ACHN (cell line): ENCODE measurements around the gene DLGAP1.
"Not testable (repeated sequence)": the region's sequence is repeated elsewhere in the genome, so short reads cannot be mapped to it uniquely, and the experiment has no call there.

Source experiments
- DNase-seq: peaks from one replicate; pipeline ENCODE4 v3.0.0-alpha.2; 2015
- in situ Hi-C: cut with HindIII; loops from 2 replicates; pipeline ENCODE4 v1.10.0; 2017; ENCODE audit warnings: low sequenced_read_pairs, low pct_ligation_motif_present, low pct_unique_long_range_greater_than_20kb

The DLGAP1 gene

GRCh38 chr18:4069183-4069582 is 385.9 kb downstream of the DLGAP1 start:
- in situ Hi-C loops, result no loop called here

GRCh38 chr18:4068552-4069158 is 386.5 kb downstream of the DLGAP1 start:
- in situ Hi-C loops, result no loop called here
- DNase-seq, result peak; percentile 54

More at GRCh38 chr18:4069183-4069582, 385.9 kb downstream of the DLGAP1 start:
- no peak for DNase-seq

GRCh38 chr18:4063545-4063944 is 391.6 kb downstream of the DLGAP1 start:
- in situ Hi-C loops, result no loop called here
- no peak for DNase-seq

GRCh38 chr18:4060427-4061281 is 394.5 kb downstream of the DLGAP1 start:
- in situ Hi-C loops, result no loop called here
- DNase-seq, result no peak

GRCh38 chr18:4058179-4058578 is 396.9 kb downstream of the DLGAP1 start:
- in situ Hi-C loops, result no loop called here
- DNase-seq, result no peak

GRCh38 chr18:4040391-4041092 is 414.6 kb downstream of the DLGAP1 start:
- no peak for DNase-seq
- in situ Hi-C loops, result no loop called here

GRCh38 chr18:4035521-4035920 is 419.6 kb downstream of the DLGAP1 start:
- in situ Hi-C loops, result no loop called here
- DNase-seq, result no peak

GRCh38 chr18:4034815-4035214 is 420.3 kb downstream of the DLGAP1 start:
- in situ Hi-C loops, DNase-seq: not testable (repeated sequence)

GRCh38 chr18:4026542-4026941 is 428.6 kb downstream of the DLGAP1 start:
- in situ Hi-C loops, result no loop called here
- no peak for DNase-seq

- in situ Hi-C loops, result no loop called here
- no peak for DNase-seq
Observed at GRCh38 chr18:4024702-4025101, 430.4 kb downstream of the DLGAP1 start.

GRCh38 chr18:4022749-4023148 is 432.4 kb downstream of the DLGAP1 start:
- DNase-seq, in situ Hi-C loops: not testable (repeated sequence)

GRCh38 chr18:4020026-4020425 is 435.1 kb downstream of the DLGAP1 start:
- no peak for DNase-seq
- in situ Hi-C loops, result no loop called here

GRCh38 chr18:4017480-4017879 is 437.6 kb downstream of the DLGAP1 start:
- peak; percentile 41 for DNase-seq
- in situ Hi-C loops, result no loop called here

GRCh38 chr18:4016391-4017049 is 438.6 kb downstream of the DLGAP1 start:
- in situ Hi-C loops, result no loop called here
- DNase-seq, result no peak

- no peak for DNase-seq
- in situ Hi-C loops, result no loop called here
Observed at GRCh38 chr18:4007846-4008245, 447.3 kb downstream of the DLGAP1 start.

GRCh38 chr18:4004183-4004829 is 450.8 kb downstream of the DLGAP1 start:
- in situ Hi-C loops, result no loop called here
- no peak for DNase-seq

- in situ Hi-C loops, result no loop called here
- peak; percentile 55 for DNase-seq
Observed at GRCh38 chr18:3998698-3999333, 456.3 kb downstream of the DLGAP1 start.

- in situ Hi-C loops, result no loop called here
- peak; percentile 73 for DNase-seq
Observed at GRCh38 chr18:3995476-3996102, 459.5 kb downstream of the DLGAP1 start.
